Endothelial cell of umbilical vein (primary cell): ENCODE data around the gene LRRN1. TPM values are rescaled to one million over a fixed set of nuclear protein-coding genes. Genes with fewer than 3 reads are reported as not detected.

Source experiments
- BruUV-seq: library from RNA; stranded (reverse); fragments of 400-500 nt; replicated peaks from 2 replicates; lab custom pipeline; 2021; lab: Mats Ljungman, UMichigan
- CTCF ChIA-PET: fragments of 300-600, 350-600 bp; sonication (Branson Sonifier 250); formaldehyde crosslinking; loops from one replicate; lab custom pipeline; 2021; ENCODE audit warnings: antibody characterized with exemption, inconsistent platforms; lab: Charles Lee
- POLR2A ChIA-PET: fragments of 300-600, 350-600 bp; sonication (Branson Sonifier 250); formaldehyde crosslinking; loops from one replicate; lab custom pipeline; 2021; ENCODE audit warnings: antibody characterized with exemption, inconsistent platforms; lab: Charles Lee
- DNase-seq: peaks from one replicate; pipeline ENCODE4 v3.0.0-alpha.2; 2011; ENCODE audit warnings: low read depth, low spot score
- FAIRE-seq: peaks from 2 replicates; lab custom pipeline; 2011; peaks lifted over from hg19 to GRCh38; lab: Jason Lieb, UNC
- H2AFZ ChIP-seq: 2 replicates; pipeline ENCODE4 v1.6.0; 2012; ENCODE audit warnings: low read depth, low read length, control low read depth, inconsistent platforms
- H3K27ac ChIP-seq: 2 replicates; pipeline ENCODE4 v1.5.1; 2011; ENCODE audit warnings: low read depth, mild to moderate bottlenecking, control low read depth, low read length, moderate library complexity; ENCODE audit not compliant: insufficient read depth
- H3K27me3 ChIP-seq, 2 experiments: 2 replicates each; pipeline versions ENCODE4 v1.6.0 to v1.6.1; 2011; ENCODE audit warnings: low read length in 2 of 2, mixed read lengths in 1 of 2; ENCODE audit not compliant: control insufficient read depth in 2 of 2, insufficient read depth in 2 of 2
- H3K36me3 ChIP-seq, 2 experiments: 2 replicates in 1 of 2; 3 replicates in 1 of 2; pipeline ENCODE4 v1.5.1; 2011; ENCODE audit warnings: low read length in 2 of 2, mild to moderate bottlenecking in 1 of 2, moderate library complexity in 1 of 2; ENCODE audit not compliant: control insufficient read depth in 2 of 2, insufficient read depth in 2 of 2; ENCODE audit errors: extremely low read depth in 1 of 2
- H3K4me1 ChIP-seq: 3 replicates; pipeline ENCODE4 v1.5.1; 2011; ENCODE audit warnings: mild to moderate bottlenecking, low read length; ENCODE audit not compliant: control insufficient read depth, insufficient read depth; ENCODE audit errors: extremely low read depth
- H3K4me2 ChIP-seq: 2 replicates; pipeline ENCODE4 v1.6.1; 2011; ENCODE audit warnings: low read length, control low read depth, mixed read lengths; ENCODE audit not compliant: insufficient read depth
- H3K4me3 ChIP-seq, 3 experiments: fragments of 200-600 bp in 1 of 3; sonication (generic), shearing (Covaris generic) in 1 of 3; replicated peaks in 1 of 3; 2 replicates each; pipeline ENCODE4 v1.5.1; 2011 to 2016; ENCODE audit warnings: control low read depth in 3 of 3, low read length in 3 of 3, mild to moderate bottlenecking in 2 of 3, inconsistent platforms in 1 of 3, low read depth in 1 of 3, moderate library complexity in 1 of 3; ENCODE audit not compliant: insufficient read depth in 1 of 3
- H3K79me2 ChIP-seq: 2 replicates; pipeline ENCODE4 v1.6.0; 2012; ENCODE audit warnings: low read length, inconsistent platforms; ENCODE audit not compliant: control insufficient read depth, insufficient read depth
- H3K9ac ChIP-seq: replicated peaks from 2 replicates; pipeline ENCODE3; 2011; ENCODE audit warnings: low read length, control low read depth; ENCODE audit not compliant: insufficient read depth; ENCODE audit errors: extremely low read depth
- H3K9me1 ChIP-seq: replicated peaks from 3 replicates; pipeline ENCODE4 v1.6.0; 2011; ENCODE audit warnings: mild to moderate bottlenecking, low read length; ENCODE audit not compliant: control insufficient read depth, insufficient read depth; ENCODE audit errors: extremely low read depth
- H3K9me3 ChIP-seq: replicated peaks from 2 replicates; pipeline ENCODE4 v1.5.1; 2012; ENCODE audit warnings: low read length, inconsistent platforms; ENCODE audit not compliant: control insufficient read depth, insufficient read depth
- H4K20me1 ChIP-seq: replicated peaks from 2 replicates; pipeline ENCODE3; 2011; ENCODE audit warnings: mild to moderate bottlenecking, low read length; ENCODE audit not compliant: control insufficient read depth, insufficient read depth; ENCODE audit errors: extremely low read depth
- JUN ChIP-seq: IDR thresholded peaks from 2 replicates; pipeline ENCODE4 v1.6.1; 2011; ENCODE audit warnings: borderline replicate concordance, low read depth; ENCODE audit not compliant: insufficient read length, insufficient read depth
- dilution Hi-C: fragments of 300-500 bp; cut with MboI; formaldehyde crosslinking; loops from one replicate; pipeline ENCODE4 v1.15.0; 2019; ENCODE audit warnings: low sequenced_read_pairs; ENCODE audit not compliant: extremely low pct_ligation_motif_present
- intact Hi-C: fragments of 100-400 bp; cut with micrococcal nuclease; formaldehyde crosslinking; loops from one replicate; pipeline ENCODE4 v1.10.0; 2022
- polyA plus RNA-seq, 4 experiments: library from polyadenylated mRNA; depleted of rRNA in 3 of 4; stranded (reverse) in 3 of 4; unstranded in 1 of 4; fragments of >200 nt; gene quantifications; 2 replicates each; pipeline versions ENCODE4 v1.2.1 to v1.2.3, GENCODE V29; 2011 to 2012; ENCODE audit warnings: missing spikeins in 1 of 4
- total RNA-seq: library from RNA; stranded (reverse); gene quantifications from 2 replicates; pipeline ENCODE4 v1.2.3, GENCODE V29; 2021
- TF ChIP-seq, protein P1 (sequence below), 2 donors: IDR thresholded peaks; 1 replicate in 1 of 2; 2 replicates in 1 of 2; pipeline ENCODE4 v1.5.1; 2011; ENCODE audit warnings: low read length in 2 of 2, mild to moderate bottlenecking in 2 of 2, moderate library complexity in 2 of 2, control low read depth in 1 of 2, inconsistent platforms in 1 of 2, low read depth in 1 of 2; ENCODE audit not compliant: insufficient read depth in 1 of 2; ENCODE audit errors: extremely low read depth in 1 of 2

LRRN1 gene
- total and polyA plus RNA-seq, 2 donors (not counting 3 experiments of a cell fraction or from before 2014, with no cell fraction given), result 0.04 TPM; not detected in 1

DNA sequence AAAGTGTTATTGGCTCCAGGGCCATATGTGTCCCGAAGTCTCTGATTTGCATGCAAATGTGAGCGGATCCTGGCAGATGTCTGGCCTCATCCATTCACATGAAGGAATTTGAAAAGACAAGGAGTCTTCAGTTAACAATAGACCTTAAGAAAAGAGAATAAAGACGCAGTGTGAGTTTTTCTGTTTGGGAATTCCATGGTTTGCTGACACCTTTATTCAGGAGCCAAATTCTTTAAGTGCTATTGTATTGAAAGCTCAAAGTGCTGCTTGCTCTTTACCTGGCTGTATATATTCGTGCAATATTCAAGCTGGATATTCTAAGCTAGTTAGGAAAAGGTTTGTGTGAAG, 2.2 kb downstream of the LRRN1 start:
- intact Hi-C loops, result no loop called here
- Histone ChIP-seq H3K9ac (no peak overlapping the region), H3K4me2 (no peak overlapping the region), H2AFZ (no peak overlapping the region), H3K4me1 (no peaks in the 10 kb centered on the region), H3K79me2 (no peaks in the 10 kb centered on the region), H4K20me1 (no peaks in the 10 kb centered on the region), H3K27me3 (peaks cover 15 to 30% of the 10 kb centered on the region in 2 experiments), H3K27ac (no peak overlapping the region), H3K9me1 (no peaks in the 10 kb centered on the region), H3K36me3 (no peaks in the 10 kb centered on the region), H3K4me3 (no peak overlapping the region), H3K9me3 (no peaks in the 10 kb centered on the region)
- dilution Hi-C loops, result no loop called here
- TF ChIP-seq JUN, result no peak
- BruUV-seq, result no TSS peak
- ChIA-PET POLR2A (no interaction called here), CTCF (no interaction called here)
- DNase-seq (no peak), FAIRE-seq (no peak)

DNA sequence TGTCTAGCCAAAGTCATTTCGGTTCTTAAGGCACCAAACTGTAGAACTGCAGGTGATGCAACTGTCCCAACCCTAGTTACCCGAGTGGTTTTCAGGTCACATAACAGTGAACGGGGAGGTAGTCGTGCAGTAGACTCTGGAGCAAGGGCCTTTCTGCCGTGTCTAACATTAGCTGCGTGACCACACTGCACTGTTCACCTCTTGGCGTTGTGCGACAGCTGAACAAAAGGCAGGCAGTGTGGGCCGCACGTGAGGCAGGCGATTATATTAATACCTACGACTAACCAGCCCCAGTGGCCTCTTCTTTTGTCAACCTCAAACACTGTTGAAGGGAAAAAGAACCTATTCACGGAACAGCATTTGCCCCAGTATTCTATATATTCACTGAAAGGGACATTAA, 2.8 kb downstream of the LRRN1 start:
- Histone ChIP-seq H2AFZ (no peak overlapping the region), H3K9me3 (no peaks in the 10 kb centered on the region), H3K4me2 (no peak overlapping the region), H3K9me1 (no peaks in the 10 kb centered on the region), H3K27me3 (peaks cover 15 to 30% of the 10 kb centered on the region in 2 experiments), H3K4me3 (no peak overlapping the region), H3K4me1 (no peaks in the 10 kb centered on the region), H4K20me1 (no peaks in the 10 kb centered on the region), H3K79me2 (no peaks in the 10 kb centered on the region), H3K9ac (no peak overlapping the region), H3K36me3 (no peaks in the 10 kb centered on the region), H3K27ac (no peak overlapping the region)
- intact Hi-C loops (no loop called here), dilution Hi-C loops (no loop called here)
- BruUV-seq, result no TSS peak
- CTCF ChIA-PET, result no interaction called here
- DNase-seq, result no peak
- no peak for FAIRE-seq
- TF ChIP-seq, protein P1, sequence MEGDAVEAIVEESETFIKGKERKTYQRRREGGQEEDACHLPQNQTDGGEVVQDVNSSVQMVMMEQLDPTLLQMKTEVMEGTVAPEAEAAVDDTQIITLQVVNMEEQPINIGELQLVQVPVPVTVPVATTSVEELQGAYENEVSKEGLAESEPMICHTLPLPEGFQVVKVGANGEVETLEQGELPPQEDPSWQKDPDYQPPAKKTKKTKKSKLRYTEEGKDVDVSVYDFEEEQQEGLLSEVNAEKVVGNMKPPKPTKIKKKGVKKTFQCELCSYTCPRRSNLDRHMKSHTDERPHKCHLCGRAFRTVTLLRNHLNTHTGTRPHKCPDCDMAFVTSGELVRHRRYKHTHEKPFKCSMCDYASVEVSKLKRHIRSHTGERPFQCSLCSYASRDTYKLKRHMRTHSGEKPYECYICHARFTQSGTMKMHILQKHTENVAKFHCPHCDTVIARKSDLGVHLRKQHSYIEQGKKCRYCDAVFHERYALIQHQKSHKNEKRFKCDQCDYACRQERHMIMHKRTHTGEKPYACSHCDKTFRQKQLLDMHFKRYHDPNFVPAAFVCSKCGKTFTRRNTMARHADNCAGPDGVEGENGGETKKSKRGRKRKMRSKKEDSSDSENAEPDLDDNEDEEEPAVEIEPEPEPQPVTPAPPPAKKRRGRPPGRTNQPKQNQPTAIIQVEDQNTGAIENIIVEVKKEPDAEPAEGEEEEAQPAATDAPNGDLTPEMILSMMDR (IDR thresholded peaks at IDR 0.05; ENCODE audit: extremely low read depth in 1 of 2, insufficient read depth in 1 of 2, low read depth in 1 of 2, low read length in 2 of 2), result no peak
- POLR2A ChIA-PET, result no interaction called here
